ENCODE data around the gene TAS2R10.

TAS2R10 gene

GRCh38 chr12:10779103-10779502 is 47.1 kb downstream of the TAS2R10 start:
- DNase-seq (ENCODE audit: low read depth): no peak
